ENCODE data around the gene DNAJB1.

The DNAJB1 gene

GRCh38 chr19:14519860-14520407 is 1.7 kb upstream of the DNAJB1 start:
- intact Hi-C loops (cut with micrococcal nuclease): no loop called here
- Mint-ChIP-seq H3K4me1 (ENCODE audit: low read depth) (peaks cover 48% of the 10 kb centered on the region), H3K9me3 (no peaks in the 10 kb centered on the region), H3K4me3 (peak overlapping the region; percentile 58), H3K27me3 (no peaks in the 10 kb centered on the region), H3K27ac (peak overlapping the region; percentile 97), H3K36me3 (ENCODE audit: low read depth) (peaks cover 34% of the 10 kb centered on the region)

GRCh38 chr19:14519245-14519859 is 1.2 kb upstream of the DNAJB1 start:
- Mint-ChIP-seq H3K4me3 (peak overlapping the region; percentile 58), H3K9me3 (no peaks in the 10 kb centered on the region), H3K4me1 (ENCODE audit: low read depth) (peaks cover 53% of the 10 kb centered on the region), H3K27ac (peak overlapping the region; percentile 97), H3K27me3 (no peaks in the 10 kb centered on the region), H3K36me3 (ENCODE audit: low read depth) (peaks cover 40% of the 10 kb centered on the region)
- intact Hi-C loops (cut with micrococcal nuclease): no loop called here

GRCh38 chr19:14517446-14517839 is 754 bp downstream of the DNAJB1 start:
- Mint-ChIP-seq H3K4me1 (ENCODE audit: low read depth) (peaks cover 55% of the 10 kb centered on the region), H3K9me3 (no peaks in the 10 kb centered on the region)
- intact Hi-C loops (cut with micrococcal nuclease): no loop called here

GRCh38 chr19:14516746-14517438 is 1.3 kb downstream of the DNAJB1 start:
- H3K36me3 Mint-ChIP-seq (ENCODE audit: low read depth): peaks cover 49% of the 10 kb centered on the region
- H3K27me3 Mint-ChIP-seq: no peaks in the 10 kb centered on the region
- intact Hi-C loops (cut with micrococcal nuclease): no loop called here
- peak overlapping the region; percentile 89 for H3K4me3 Mint-ChIP-seq
- H3K9me3 Mint-ChIP-seq: no peaks in the 10 kb centered on the region
- peak overlapping the region; percentile 97 for H3K27ac Mint-ChIP-seq
- H3K4me1 Mint-ChIP-seq (ENCODE audit: low read depth): peaks cover 55% of the 10 kb centered on the region

More at GRCh38 chr19:14517446-14517839, 754 bp downstream of the DNAJB1 start:
- peak overlapping the region; percentile 97 for H3K27ac Mint-ChIP-seq
- H3K27me3 Mint-ChIP-seq: no peaks in the 10 kb centered on the region
- peaks cover 49% of the 10 kb centered on the region for H3K36me3 Mint-ChIP-seq (ENCODE audit: low read depth)
- peak overlapping the region; percentile 89 for H3K4me3 Mint-ChIP-seq

- Mint-ChIP-seq H3K9me3 (no peaks in the 10 kb centered on the region), H3K4me1 (ENCODE audit: low read depth) (peaks cover 60% of the 10 kb centered on the region)
- intact Hi-C loops (cut with micrococcal nuclease): no loop called here
These were observed 2.1 kb downstream of the DNAJB1 start for GRCh38 chr19:14516048-14516534.

GRCh38 chr19:14515501-14516047 is 2.6 kb downstream of the DNAJB1 start:
- no peak overlapping the region for H3K4me3 Mint-ChIP-seq
- peaks cover 49% of the 10 kb centered on the region for H3K36me3 Mint-ChIP-seq (ENCODE audit: low read depth)
- H3K27me3 Mint-ChIP-seq: no peaks in the 10 kb centered on the region
- no peaks in the 10 kb centered on the region for H3K9me3 Mint-ChIP-seq
- H3K4me1 Mint-ChIP-seq (ENCODE audit: low read depth): peaks cover 65% of the 10 kb centered on the region
- no peak overlapping the region for H3K27ac Mint-ChIP-seq
- intact Hi-C loops (cut with micrococcal nuclease): no loop called here

More at GRCh38 chr19:14516048-14516534, 2.1 kb downstream of the DNAJB1 start:
- Mint-ChIP-seq H3K4me3 (peak overlapping the region; percentile 89), H3K27ac (no peak overlapping the region), H3K36me3 (ENCODE audit: low read depth) (peaks cover 49% of the 10 kb centered on the region), H3K27me3 (no peaks in the 10 kb centered on the region)

GRCh38 chr19:14514215-14514863 is 3.9 kb downstream of the DNAJB1 start:
- Mint-ChIP-seq H3K9me3 (no peaks in the 10 kb centered on the region), H3K36me3 (ENCODE audit: low read depth) (peaks cover 49% of the 10 kb centered on the region), H3K27me3 (no peaks in the 10 kb centered on the region), H3K27ac (no peak overlapping the region), H3K4me3 (no peak overlapping the region), H3K4me1 (ENCODE audit: low read depth) (peaks cover 66% of the 10 kb centered on the region)
- intact Hi-C loops (cut with micrococcal nuclease): no loop called here

- H3K9me3 Mint-ChIP-seq: no peaks in the 10 kb centered on the region
- intact Hi-C loops (cut with micrococcal nuclease): no loop called here
- no peaks in the 10 kb centered on the region for H3K27me3 Mint-ChIP-seq
- H3K27ac Mint-ChIP-seq: no peak overlapping the region
- H3K4me3 Mint-ChIP-seq: no peak overlapping the region
- H3K4me1 Mint-ChIP-seq (ENCODE audit: low read depth): peaks cover 62% of the 10 kb centered on the region
- H3K36me3 Mint-ChIP-seq (ENCODE audit: low read depth): peaks cover 41% of the 10 kb centered on the region
These were observed 5.7 kb downstream of the DNAJB1 start for GRCh38 chr19:14512406-14512961.

GRCh38 chr19:14511229-14511593 is 7.0 kb downstream of the DNAJB1 start:
- Mint-ChIP-seq H3K4me1 (ENCODE audit: low read depth) (peaks cover 58% of the 10 kb centered on the region), H3K9me3 (no peaks in the 10 kb centered on the region), H3K36me3 (ENCODE audit: low read depth) (peaks cover 28% of the 10 kb centered on the region), H3K27me3 (no peaks in the 10 kb centered on the region), H3K27ac (peak overlapping the region; percentile 86), H3K4me3 (peak overlapping the region; percentile 62)
- intact Hi-C loops (cut with micrococcal nuclease): no loop called here

- Mint-ChIP-seq H3K9me3 (no peaks in the 10 kb centered on the region), H3K4me1 (ENCODE audit: low read depth) (peaks cover 55% of the 10 kb centered on the region), H3K27ac (peak overlapping the region; percentile 86), H3K36me3 (ENCODE audit: low read depth) (peaks cover 22% of the 10 kb centered on the region), H3K4me3 (peak overlapping the region; percentile 62), H3K27me3 (no peaks in the 10 kb centered on the region)
- intact Hi-C loops (cut with micrococcal nuclease): no loop called here
These were observed 7.6 kb downstream of the DNAJB1 start for GRCh38 chr19:14510311-14511228.

- Mint-ChIP-seq H3K4me3 (no peak overlapping the region), H3K27me3 (peaks cover 5% of the 10 kb centered on the region), H3K9me3 (no peaks in the 10 kb centered on the region), H3K4me1 (ENCODE audit: low read depth) (peaks cover 50% of the 10 kb centered on the region), H3K27ac (no peak overlapping the region), H3K36me3 (ENCODE audit: low read depth) (no peaks in the 10 kb centered on the region)
- intact Hi-C loops (cut with micrococcal nuclease): no loop called here
These were observed 10.3 kb downstream of the DNAJB1 start for GRCh38 chr19:14507704-14508542.

GRCh38 chr19:14505488-14506239 is 12.5 kb downstream of the DNAJB1 start:
- intact Hi-C loops (cut with micrococcal nuclease): loop anchor here (1.0 kb wide), 1 partner anchor 46 kb away; no protein-coding TSS in a partner anchor
- peaks cover 40% of the 10 kb centered on the region for H3K4me1 Mint-ChIP-seq (ENCODE audit: low read depth)
- H3K9me3 Mint-ChIP-seq: no peaks in the 10 kb centered on the region
- no peak overlapping the region for H3K27ac Mint-ChIP-seq
- no peak overlapping the region for H3K4me3 Mint-ChIP-seq
- peaks cover 7% of the 10 kb centered on the region for H3K27me3 Mint-ChIP-seq
- H3K36me3 Mint-ChIP-seq (ENCODE audit: low read depth): no peaks in the 10 kb centered on the region
